GM12892 (cell line): Measurements from ENCODE around the gene ANKRD23.
"Not testable (repeated sequence)": the region's sequence is repeated elsewhere in the genome, so short reads cannot be mapped to it uniquely, and the experiment has no call there.

Experiments used
- DNase-seq: peaks from one replicate; pipeline ENCODE4 v3.0.0; 2011; ENCODE audit not compliant: insufficient read length
- FAIRE-seq: peaks from 2 replicates; lab custom pipeline; 2011; peaks lifted over from hg19 to GRCh38; lab: Jason Lieb, UNC
- POLR2A ChIP-seq: IDR thresholded peaks from 2 replicates; pipeline ENCODE4 v1.6.1; 2011; ENCODE audit warnings: low read depth, low read length, control low read depth
- POLR2AphosphoS5 ChIP-seq: IDR thresholded peaks from 2 replicates; pipeline ENCODE4 v1.6.1; 2011; ENCODE audit warnings: low read depth, low read length, control low read depth
- TAF1 ChIP-seq: IDR thresholded peaks from 2 replicates; pipeline ENCODE4 v1.6.1; 2011; ENCODE audit warnings: low read depth, mild to moderate bottlenecking, control low read depth, low read length, borderline replicate concordance

ANKRD23 gene

DNA sequence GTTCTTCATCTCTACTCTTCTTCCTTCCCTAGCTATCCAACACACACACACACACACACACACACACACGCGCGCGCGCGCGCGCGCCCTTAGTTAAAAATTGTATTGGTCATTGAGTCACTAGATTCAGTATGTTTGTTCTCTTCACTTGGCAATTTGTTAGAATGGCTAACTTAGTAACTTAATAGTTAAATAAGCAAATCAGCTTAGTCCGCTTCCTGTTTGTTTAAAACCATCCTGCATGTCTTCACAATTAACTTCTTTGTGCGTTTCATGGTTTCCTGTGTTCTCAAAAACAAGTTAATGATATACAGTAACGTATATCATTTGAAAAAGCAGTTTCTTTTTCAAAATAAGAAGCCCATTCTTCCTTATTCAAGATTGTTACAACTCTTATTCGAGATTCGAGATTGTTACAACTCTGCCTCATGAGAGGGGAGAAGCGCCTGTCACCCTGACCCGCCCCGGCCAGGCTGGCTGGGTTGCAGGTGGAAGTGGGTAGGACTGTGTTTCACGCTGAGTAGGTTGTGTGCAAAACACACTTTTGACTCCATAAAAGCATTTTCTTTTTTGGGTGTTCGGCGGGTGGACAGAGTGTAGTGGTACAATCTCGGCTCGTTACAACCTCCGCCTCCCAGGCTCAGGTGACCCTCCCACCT is 37.2 kb downstream of the ANKRD23 start:
- no peak for FAIRE-seq
- TF ChIP-seq POLR2AphosphoS5 (no peak), POLR2A (no peak), TAF1 (no peak)

GRCh38 chr2:96805946-96806345 is 37.9 kb downstream of the ANKRD23 start:
- not testable (repeated sequence) for FAIRE-seq, DNase-seq

More for the DNA sequence above, 37.2 kb downstream of the ANKRD23 start:
- DNase-seq: no peak

GRCh38 chr2:96804986-96805385 is 38.8 kb downstream of the ANKRD23 start:
- no peak for FAIRE-seq
- TF ChIP-seq TAF1 (no peak), POLR2AphosphoS5 (no peak), POLR2A (no peak)
- DNase-seq: no peak

DNA sequence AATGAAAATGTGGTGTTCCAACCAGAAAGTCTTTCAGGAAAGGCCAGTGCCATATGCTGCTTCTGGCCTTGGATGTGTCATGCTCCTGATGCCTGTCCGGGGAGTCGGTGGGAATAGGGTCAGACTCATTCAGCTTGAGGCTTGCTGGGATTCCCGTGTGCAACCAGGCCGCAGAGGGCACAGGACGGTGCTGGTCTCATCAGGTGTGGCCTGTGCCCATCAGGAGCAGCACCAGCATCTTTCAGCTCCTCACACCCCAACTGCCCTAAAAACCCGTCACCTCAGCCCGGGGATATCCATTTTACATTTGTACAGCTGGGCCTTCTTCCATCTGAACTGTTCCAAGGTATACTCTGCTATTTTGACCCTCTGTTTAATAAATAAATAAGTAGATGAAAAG is 41.1 kb downstream of the ANKRD23 start:
- no peak for FAIRE-seq
- no peak for DNase-seq
- no peak for TF ChIP-seq POLR2A
- no peak for TF ChIP-seq POLR2AphosphoS5
- no peak for TF ChIP-seq TAF1

GRCh38 chr2:96801786-96802595 is 41.8 kb downstream of the ANKRD23 start:
- FAIRE-seq: peak; percentile 94
- no peak for DNase-seq
- no peak for TF ChIP-seq POLR2AphosphoS5
- peak; percentile 43; the same call in 1 of the 2 replicates for TF ChIP-seq POLR2A
- no peak for TF ChIP-seq TAF1

- FAIRE-seq (peak; percentile 97), DNase-seq (peak; percentile 85)
- TF ChIP-seq POLR2A: no peak
- TF ChIP-seq POLR2AphosphoS5: no peak
- no peak for TF ChIP-seq TAF1
Measured at GRCh38 chr2:96801005-96801785, 42.6 kb downstream of the ANKRD23 start.

GRCh38 chr2:96800061-96801004 is 43.5 kb downstream of the ANKRD23 start:
- TF ChIP-seq POLR2A (no peak), POLR2AphosphoS5 (no peak), TAF1 (no peak)
- no peak for FAIRE-seq
- DNase-seq: no peak

GRCh38 chr2:96799623-96799935 is 44.2 kb downstream of the ANKRD23 start:
- FAIRE-seq (no peak), DNase-seq (no peak)
- TF ChIP-seq POLR2A (no peak), TAF1 (no peak), POLR2AphosphoS5 (no peak)

DNA sequence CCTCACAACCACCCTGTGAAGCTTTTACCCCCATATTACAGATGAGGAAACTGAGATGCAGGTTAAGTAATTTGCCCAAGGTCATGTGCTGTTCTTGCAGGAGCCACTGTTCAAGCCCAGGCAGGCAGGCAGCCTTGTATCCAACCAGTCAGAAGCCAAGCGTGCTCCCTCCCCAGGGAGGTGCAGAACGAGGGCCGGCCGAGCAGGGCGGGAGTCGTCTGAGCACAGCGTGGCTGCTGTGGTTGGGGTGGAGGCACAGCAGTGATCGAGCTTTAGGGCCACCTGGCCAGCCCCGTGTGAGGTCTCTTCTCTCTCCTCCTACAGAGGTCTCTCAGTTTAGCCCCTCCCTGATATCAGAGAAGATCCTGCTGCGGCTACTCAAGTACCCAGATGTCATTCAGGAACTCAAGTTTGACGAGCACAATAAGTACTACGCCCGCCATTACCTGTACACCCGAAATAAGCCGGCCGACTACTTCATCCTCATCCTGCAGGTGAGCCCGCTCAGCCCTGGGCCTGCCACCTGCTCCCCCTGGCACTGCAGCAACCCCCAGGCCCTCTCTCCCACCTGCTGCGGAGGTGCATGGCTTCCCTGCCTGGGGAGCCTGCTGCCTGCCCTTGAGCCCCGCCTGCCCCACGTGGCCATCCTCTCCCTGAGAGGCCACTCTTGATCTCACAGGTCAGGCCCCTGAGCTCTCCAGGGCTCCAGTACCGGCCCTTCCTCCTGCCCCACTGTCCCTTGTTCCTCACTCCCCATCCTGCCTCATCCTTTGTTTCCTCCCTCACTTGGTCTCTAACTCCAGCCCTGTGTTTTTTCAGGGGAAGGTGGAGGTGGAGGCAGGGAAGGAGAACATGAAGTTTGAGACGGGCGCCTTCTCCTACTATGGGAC is 44.8 kb downstream of the ANKRD23 start:
- no peak for FAIRE-seq
- DNase-seq: no peak
- TF ChIP-seq POLR2A: no peak
- no peak for TF ChIP-seq TAF1
- no peak for TF ChIP-seq POLR2AphosphoS5

DNA sequence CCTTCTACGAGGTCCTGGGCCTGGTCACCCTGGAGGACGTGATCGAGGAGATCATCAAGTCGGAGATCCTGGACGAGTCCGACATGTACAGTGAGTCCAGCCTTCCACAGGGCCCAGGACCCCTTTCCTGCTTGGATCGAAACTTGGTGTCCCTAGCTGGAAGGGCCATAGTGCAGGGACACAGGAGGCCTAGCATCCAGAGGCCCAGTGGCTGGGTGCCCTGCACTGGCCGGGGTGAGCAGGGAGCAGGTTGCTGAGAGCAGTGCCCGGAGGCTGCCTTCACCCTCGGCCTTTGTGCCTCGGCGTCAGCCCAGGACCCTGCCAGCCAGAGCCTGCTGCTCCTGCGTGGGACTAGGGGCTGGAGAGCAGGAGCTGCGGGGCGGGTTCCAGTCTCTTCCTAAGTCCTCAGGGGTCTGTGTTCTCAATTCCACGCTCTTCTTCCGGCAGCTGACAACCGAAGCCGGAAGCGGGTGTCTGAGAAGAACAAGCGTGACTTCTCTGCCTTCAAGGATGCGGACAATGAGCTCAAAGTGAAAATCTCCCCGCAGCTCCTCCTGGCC is 46.7 kb downstream of the ANKRD23 start:
- no peak for TF ChIP-seq TAF1
- TF ChIP-seq POLR2AphosphoS5: no peak
- TF ChIP-seq POLR2A: no peak
- no peak for FAIRE-seq
- DNase-seq: no peak

DNA sequence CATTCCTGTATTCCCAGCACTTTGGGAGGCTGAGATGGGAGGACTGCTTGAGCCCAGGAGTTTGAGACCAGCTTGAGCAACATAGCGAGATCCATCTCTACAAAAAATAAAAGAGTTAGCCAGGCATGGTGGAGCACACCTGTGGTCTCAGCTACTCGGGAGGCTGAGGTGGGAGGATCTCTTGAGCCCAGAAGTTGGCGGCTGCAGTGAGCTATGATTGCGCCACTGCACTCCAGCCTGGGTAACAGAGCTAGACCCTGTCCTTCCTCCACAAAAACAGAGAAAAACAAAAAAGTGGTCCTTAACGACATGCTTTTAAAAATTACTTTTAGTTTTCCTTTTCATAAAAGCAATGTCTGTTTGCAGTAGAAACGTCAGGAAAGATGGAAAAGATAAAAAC is 47.3 kb downstream of the ANKRD23 start:
- FAIRE-seq, DNase-seq: not testable (repeated sequence)
